Naive thymus-derived CD4-positive, alpha-beta T cell (primary cell): ENCODE measurements around the gene RERE. TPM values are rescaled to one million over a fixed set of nuclear protein-coding genes. Genes with fewer than 3 reads are reported as not detected.
A peak's percentile ranks its signal among the peaks of the same experiment; 100 is the strongest.

Experiments
- ATAC-seq: fragments of 150-1000 bp; cut with Tn5 transposase; 2 replicates; pipeline ENCODE4 v1.10.0; 2021; ENCODE audit warnings: mild to moderate bottlenecking, moderate library complexity
- CTCF ChIA-PET: fragments of 350-600 bp; sonication (Branson Sonifier 250); formaldehyde crosslinking; loops from one replicate; lab custom pipeline; 2021; ENCODE audit warnings: antibody characterized with exemption; lab: Charles Lee
- POLR2A ChIA-PET: fragments of 350-600 bp; sonication (Branson Sonifier 250); formaldehyde crosslinking; loops from one replicate; lab custom pipeline; 2021; ENCODE audit warnings: antibody characterized with exemption, inconsistent platforms; lab: Charles Lee
- DNase-seq, 9 donors: peaks; one replicate each; pipeline versions ENCODE4 v3.0.0 to v3.0.0-alpha.2; 2020 to 2022; ENCODE audit warnings: mixed read lengths in 1 of 9
- H3K27ac ChIP-seq: one replicate; pipeline ENCODE4 v1.7.0; 2013; ENCODE audit warnings: mild to moderate bottlenecking, low read depth, low read length, moderate library complexity
- H3K27me3 ChIP-seq, 2 donors: one replicate each; pipeline ENCODE4 v1.7.0; 2013; ENCODE audit warnings: low read length in 2 of 2, mild to moderate bottlenecking in 2 of 2, moderate library complexity in 2 of 2; ENCODE audit not compliant: control insufficient read depth in 2 of 2, insufficient read depth in 2 of 2
- H3K36me3 ChIP-seq, 3 experiments: 1 replicate in 2 of 3; 2 replicates in 1 of 3; pipeline ENCODE4 v1.7.0; 2013; ENCODE audit warnings: low read length in 3 of 3, mild to moderate bottlenecking in 3 of 3, moderate library complexity in 1 of 3; ENCODE audit not compliant: insufficient read depth in 3 of 3, control insufficient read depth in 2 of 3
- H3K4me1 ChIP-seq, 2 donors: one replicate each; pipeline ENCODE4 v1.7.0; 2013; ENCODE audit warnings: low read length in 2 of 2, mild to moderate bottlenecking in 2 of 2, moderate library complexity in 1 of 2; ENCODE audit not compliant: control insufficient read depth in 2 of 2, insufficient read depth in 2 of 2
- H3K4me3 ChIP-seq: 2 replicates; pipeline ENCODE4 v1.7.0; 2013; ENCODE audit warnings: mild to moderate bottlenecking, low read length
- H3K9me3 ChIP-seq, 3 experiments: 1 replicate in 2 of 3; 2 replicates in 1 of 3; pipeline ENCODE4 v1.7.0; 2013; ENCODE audit warnings: low read length in 3 of 3; ENCODE audit not compliant: control insufficient read depth in 2 of 3
- H3K27ac Mint-ChIP-seq, 9 donors: one replicate each; pipeline ENCODE4 v1.8.0; 2020 to 2022; ENCODE audit warnings: mixed read lengths in 9 of 9, mild to moderate bottlenecking in 8 of 9, moderate library complexity in 5 of 9, inconsistent platforms in 2 of 9
- H3K27me3 Mint-ChIP-seq, 5 donors: one replicate each; pipeline ENCODE4 v1.8.0; 2021 to 2022; ENCODE audit warnings: mixed read lengths in 5 of 5, mild to moderate bottlenecking in 1 of 5
- H3K36me3 Mint-ChIP-seq, 5 donors: one replicate each; pipeline ENCODE4 v1.8.0; 2020 to 2022; ENCODE audit warnings: mixed read lengths in 5 of 5, mild to moderate bottlenecking in 3 of 5, inconsistent platforms in 1 of 5
- H3K4me1 Mint-ChIP-seq, 7 donors: one replicate each; pipeline ENCODE4 v1.8.0; 2020 to 2022; ENCODE audit warnings: mixed read lengths in 7 of 7, mild to moderate bottlenecking in 3 of 7, inconsistent platforms in 1 of 7
- H3K4me3 Mint-ChIP-seq, 10 donors: one replicate each; pipeline ENCODE4 v1.8.0; 2020 to 2022; ENCODE audit warnings: mild to moderate bottlenecking in 10 of 10, mixed read lengths in 10 of 10, moderate library complexity in 6 of 10, inconsistent platforms in 2 of 10
- H3K9me3 Mint-ChIP-seq, 11 donors: one replicate each; pipeline ENCODE4 v1.8.0; 2020 to 2022; ENCODE audit warnings: mixed read lengths in 11 of 11, mild to moderate bottlenecking in 4 of 11, inconsistent platforms in 1 of 11, moderate library complexity in 1 of 11
- intact Hi-C, 2 donors: fragments of 100-400 bp; cut with micrococcal nuclease; formaldehyde crosslinking; loops; one replicate each; pipeline ENCODE4 v1.15.1; 2023
- polyA plus RNA-seq, 2 donors: library from polyadenylated mRNA; unstranded; fragments of 300-500 nt; fragmentation: Illumina TruSeq; gene quantifications; one replicate each; pipeline ENCODE4 v1.2.3, GENCODE V29; 2021
- total RNA-seq, 6 experiments: library from RNA in 5 of 6; stranded (reverse) in 5 of 6; gene quantifications; 1 replicate in 5 of 6; 2 replicates in 1 of 6; pipeline ENCODE4 v1.2.3 and lab custom pipeline; 2021 to 2026

The RERE gene
- total and polyA plus RNA-seq, 7 experiments from 2014 or later = 7.3 to 114 (median 106) TPM

DNA sequence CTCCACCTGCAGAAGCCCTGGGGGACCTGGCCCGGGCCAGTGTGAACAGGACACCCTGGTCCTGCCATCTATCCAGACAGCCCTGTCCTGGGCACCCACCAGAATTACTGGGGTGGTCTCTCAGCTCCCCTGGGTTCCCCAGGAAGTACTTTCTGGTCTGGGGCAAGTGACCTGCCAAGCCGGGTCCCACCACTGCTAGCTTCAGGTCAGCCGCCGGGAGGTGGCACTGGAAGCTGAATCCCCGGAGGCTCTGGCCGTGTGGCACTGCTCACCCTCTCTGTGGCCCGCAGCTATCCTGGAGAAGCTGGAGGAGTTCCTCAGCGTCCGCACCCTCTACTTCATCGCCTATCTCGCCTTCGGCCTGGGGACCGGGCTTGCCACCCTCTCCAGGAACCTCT lies 478.2 kb downstream of the RERE start:
- peaks cover 0 to 31% (median 13%) of the 10 kb centered on the region in 5 donors for H3K36me3 Mint-ChIP-seq
- H3K27ac ChIP-seq = no peak overlapping the region
- no peaks in the 10 kb centered on the region for H3K36me3 ChIP-seq
- H3K4me1 Mint-ChIP-seq = no peaks in the 10 kb centered on the region
- DNase-seq (no peak), ATAC-seq (no peak)
- POLR2A ChIA-PET = interaction anchor here (0.7 kb wide), 1 partner anchor 1819 kb away, joined by 3 read pairs; no protein-coding TSS in a partner anchor
- H3K4me1 ChIP-seq = no peaks in the 10 kb centered on the region
- no peak overlapping the region for H3K27ac Mint-ChIP-seq
- intact Hi-C loops = no loop called here
- H3K27me3 ChIP-seq = no peaks in the 10 kb centered on the region
- H3K4me3 Mint-ChIP-seq = no peak overlapping the region
- no peak overlapping the region for H3K4me3 ChIP-seq
- H3K9me3 ChIP-seq = no peaks in the 10 kb centered on the region
- H3K9me3 Mint-ChIP-seq = peaks cover 0 to 9% (median 2%) of the 10 kb centered on the region in 11 donors
- H3K27me3 Mint-ChIP-seq = no peaks in the 10 kb centered on the region
- CTCF ChIA-PET = no interaction called here

DNA sequence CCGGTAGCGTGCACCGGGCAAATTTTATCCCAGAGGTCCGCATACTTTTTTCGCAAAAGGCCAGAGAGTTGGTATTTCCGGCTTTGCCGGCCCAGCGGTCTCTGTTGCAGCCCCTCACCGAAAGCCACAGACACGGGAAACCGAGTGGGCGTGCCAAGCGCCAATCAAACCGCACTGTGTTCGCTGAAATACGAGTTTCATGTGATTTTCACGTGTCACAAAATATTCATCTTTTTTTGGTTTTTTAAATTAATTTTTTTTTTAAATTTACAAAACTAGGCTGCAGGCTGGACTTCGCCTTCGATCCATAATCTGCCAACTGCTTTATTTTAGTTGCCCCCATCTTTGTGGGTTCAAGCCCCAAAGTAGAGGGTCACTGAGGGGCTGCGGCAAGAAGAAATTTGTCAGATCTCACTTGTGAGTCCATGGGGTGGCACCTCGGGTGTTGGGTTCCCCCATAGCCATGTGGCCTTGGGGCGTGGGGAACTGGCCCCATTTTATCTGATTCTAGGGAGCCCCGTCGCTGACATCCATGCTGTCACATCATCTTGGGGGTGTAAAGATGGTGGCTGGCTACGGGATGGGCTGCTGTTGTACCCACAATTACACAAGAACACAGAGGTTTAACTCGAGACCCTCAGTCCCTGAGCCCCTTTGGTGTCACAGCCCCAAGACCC lies 478.8 kb downstream of the RERE start:
- no peak overlapping the region for H3K27ac Mint-ChIP-seq
- H3K9me3 Mint-ChIP-seq = peaks cover 0 to 9% (median 2%) of the 10 kb centered on the region in 11 donors
- peaks cover 0 to 37% (median 13%) of the 10 kb centered on the region in 5 donors for H3K36me3 Mint-ChIP-seq
- H3K36me3 ChIP-seq = no peaks in the 10 kb centered on the region
- no peak for ATAC-seq
- no peak overlapping the region for H3K4me3 Mint-ChIP-seq
- intact Hi-C loops = no loop called here
- no peaks in the 10 kb centered on the region for H3K27me3 ChIP-seq
- H3K4me1 Mint-ChIP-seq = no peaks in the 10 kb centered on the region
- POLR2A ChIA-PET = no interaction called here
- no peaks in the 10 kb centered on the region for H3K4me1 ChIP-seq
- H3K27me3 Mint-ChIP-seq = no peaks in the 10 kb centered on the region
- H3K27ac ChIP-seq = no peak overlapping the region
- no peak overlapping the region for H3K4me3 ChIP-seq
- DNase-seq = no peak
- H3K9me3 ChIP-seq = no peaks in the 10 kb centered on the region
- CTCF ChIA-PET = no interaction called here

DNA sequence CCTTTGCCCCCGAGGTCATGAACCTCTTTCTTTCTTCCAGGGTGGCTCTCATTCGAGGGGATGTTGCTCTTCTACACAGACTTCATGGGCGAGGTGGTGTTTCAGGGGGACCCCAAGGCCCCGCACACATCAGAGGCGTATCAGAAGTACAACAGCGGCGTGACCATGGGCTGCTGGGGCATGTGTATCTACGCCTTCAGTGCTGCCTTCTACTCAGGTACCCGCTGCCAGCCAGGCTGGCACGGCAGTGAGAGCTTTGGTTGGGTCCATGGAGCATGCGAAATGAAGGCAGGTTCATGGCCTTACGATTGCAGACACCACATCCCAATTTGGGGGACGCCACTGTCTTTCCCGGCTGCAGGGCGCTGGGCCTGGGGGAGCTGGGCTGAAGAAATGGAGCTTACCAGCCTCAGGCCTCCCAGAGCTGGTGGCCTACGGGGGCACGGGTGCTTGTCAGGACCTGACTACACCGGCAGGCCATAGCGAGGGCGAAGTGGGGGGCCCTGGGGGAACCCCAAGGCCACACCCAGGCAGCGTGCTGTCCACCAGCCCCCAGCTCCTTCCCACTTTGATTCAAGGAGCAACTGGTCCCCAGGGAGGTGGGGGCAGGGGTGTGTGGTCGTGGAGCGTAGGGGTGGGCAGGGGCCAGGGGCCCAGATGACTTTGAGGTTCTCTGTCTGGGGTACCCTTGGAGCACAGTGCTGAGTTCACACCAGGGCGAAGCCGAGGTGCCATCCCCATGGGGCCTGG lies 479.5 kb downstream of the RERE start:
- H3K4me3 Mint-ChIP-seq = no peak overlapping the region
- Histone ChIP-seq H3K36me3 (no peaks in the 10 kb centered on the region), H3K27ac (no peak overlapping the region), H3K27me3 (no peaks in the 10 kb centered on the region), H3K9me3 (no peaks in the 10 kb centered on the region), H3K4me1 (no peaks in the 10 kb centered on the region), H3K4me3 (no peak overlapping the region)
- POLR2A ChIA-PET = no interaction called here
- H3K4me1 Mint-ChIP-seq = no peaks in the 10 kb centered on the region
- H3K9me3 Mint-ChIP-seq = peaks cover 0 to 9% (median 2%) of the 10 kb centered on the region in 11 donors
- DNase-seq = no peak
- CTCF ChIA-PET = no interaction called here
- peaks cover 0 to 39% (median 13%) of the 10 kb centered on the region in 5 donors for H3K36me3 Mint-ChIP-seq
- H3K27ac Mint-ChIP-seq = no peak overlapping the region
- ATAC-seq = no peak
- intact Hi-C loops = no loop called here
- no peaks in the 10 kb centered on the region for H3K27me3 Mint-ChIP-seq

DNA sequence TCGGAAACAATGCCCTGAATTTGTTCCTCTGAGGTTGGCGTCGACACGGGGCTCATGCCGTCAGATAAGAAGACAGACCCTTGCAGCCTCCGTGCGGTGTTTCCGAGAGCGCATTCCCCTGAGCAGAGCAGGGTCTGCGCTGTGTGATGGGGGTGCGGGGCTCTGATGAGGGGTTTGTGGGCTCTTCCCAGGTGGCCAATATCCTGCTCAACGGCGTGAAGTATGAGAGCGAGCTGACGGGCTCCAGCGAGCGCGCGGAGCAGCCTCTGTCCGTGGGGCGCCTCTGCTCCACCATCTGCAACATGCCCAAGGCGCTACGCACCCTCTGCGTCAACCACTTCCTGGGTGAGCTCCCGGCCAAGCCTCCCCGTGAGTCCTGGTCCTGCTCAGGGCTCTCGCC lies 482.2 kb downstream of the RERE start:
- POLR2A ChIA-PET = no interaction called here
- no peaks in the 10 kb centered on the region for H3K36me3 ChIP-seq
- H3K4me3 Mint-ChIP-seq = no peak overlapping the region

DNA sequence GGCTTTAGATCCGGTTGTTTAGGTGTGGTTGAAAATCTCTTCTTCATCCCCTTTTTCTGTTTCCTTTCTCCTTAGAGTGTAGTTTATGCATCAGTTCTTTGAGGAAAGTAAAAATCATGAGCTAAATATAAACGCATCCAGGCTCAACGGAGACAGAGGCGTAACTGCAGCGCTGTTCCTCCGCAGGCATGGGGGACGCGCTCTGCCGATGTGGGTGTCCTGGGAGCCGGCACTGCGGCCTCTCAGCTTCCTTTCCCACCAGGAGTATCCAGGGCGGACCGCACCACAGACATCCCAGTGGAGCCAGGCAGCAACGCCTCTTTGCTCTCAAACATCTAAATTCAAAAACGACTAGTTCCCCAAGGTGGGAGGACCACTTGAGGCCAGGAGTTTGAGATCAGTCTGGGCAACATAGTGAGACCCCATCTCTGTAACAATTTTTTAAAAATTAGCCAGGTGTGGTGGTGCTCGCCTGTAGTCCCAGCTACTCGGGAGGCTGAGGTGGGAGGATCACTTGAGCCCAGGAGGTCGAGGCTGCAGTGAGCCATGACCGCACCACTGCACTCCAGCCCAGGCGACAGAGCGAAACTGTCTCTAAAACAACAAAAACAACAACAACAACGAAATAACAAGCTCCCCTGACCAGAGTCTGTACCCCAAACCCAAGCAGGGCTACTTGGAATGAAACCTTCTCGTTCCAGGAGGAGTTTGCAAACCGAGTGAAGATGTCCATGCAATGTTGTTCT lies 483.2 kb downstream of the RERE start:
- no peaks in the 10 kb centered on the region for H3K9me3 ChIP-seq
- H3K27me3 ChIP-seq = no peaks in the 10 kb centered on the region
- H3K27ac ChIP-seq = no peak overlapping the region
- H3K36me3 ChIP-seq = no peaks in the 10 kb centered on the region
- CTCF ChIA-PET = interaction anchor here (1.2 kb wide), 1 partner anchor 16 kb away, joined by 3 read pairs; no protein-coding TSS in a partner anchor
- H3K4me1 ChIP-seq = no peaks in the 10 kb centered on the region
- POLR2A ChIA-PET = interaction anchor here (0.7 kb wide), 1 partner anchor 13 kb away, joined by 3 read pairs; no protein-coding TSS in a partner anchor
- Mint-ChIP-seq H3K9me3 (peaks cover 0 to 9% (median 2%) of the 10 kb centered on the region in 11 donors), H3K27ac (peak overlapping the region in 1 of 9 donors; percentile 62), H3K36me3 (peaks cover 0 to 29% (median 7%) of the 10 kb centered on the region in 5 donors), H3K4me3 (no peak overlapping the region), H3K27me3 (no peaks in the 10 kb centered on the region), H3K4me1 (no peaks in the 10 kb centered on the region)
- no peak overlapping the region for H3K4me3 ChIP-seq
- intact Hi-C loops = no loop called here
- ATAC-seq (no peak), DNase-seq (no peak)

More for the DNA sequence above, 482.2 kb downstream of the RERE start:
- H3K9me3 ChIP-seq = no peaks in the 10 kb centered on the region
- peaks cover 0 to 34% (median 13%) of the 10 kb centered on the region in 5 donors for H3K36me3 Mint-ChIP-seq
- H3K4me1 ChIP-seq = no peaks in the 10 kb centered on the region
- no peak overlapping the region for H3K27ac ChIP-seq
- peaks cover 0 to 9% (median 2%) of the 10 kb centered on the region in 11 donors for H3K9me3 Mint-ChIP-seq
- ATAC-seq (no peak), DNase-seq (no peak)
- CTCF ChIA-PET = no interaction called here
- no peak overlapping the region for H3K4me3 ChIP-seq
- H3K27me3 Mint-ChIP-seq = no peaks in the 10 kb centered on the region
- H3K27me3 ChIP-seq = no peaks in the 10 kb centered on the region
- no peaks in the 10 kb centered on the region for H3K4me1 Mint-ChIP-seq
- intact Hi-C loops = no loop called here
- H3K27ac Mint-ChIP-seq = peak overlapping the region in 1 of 9 donors; percentile 20

DNA sequence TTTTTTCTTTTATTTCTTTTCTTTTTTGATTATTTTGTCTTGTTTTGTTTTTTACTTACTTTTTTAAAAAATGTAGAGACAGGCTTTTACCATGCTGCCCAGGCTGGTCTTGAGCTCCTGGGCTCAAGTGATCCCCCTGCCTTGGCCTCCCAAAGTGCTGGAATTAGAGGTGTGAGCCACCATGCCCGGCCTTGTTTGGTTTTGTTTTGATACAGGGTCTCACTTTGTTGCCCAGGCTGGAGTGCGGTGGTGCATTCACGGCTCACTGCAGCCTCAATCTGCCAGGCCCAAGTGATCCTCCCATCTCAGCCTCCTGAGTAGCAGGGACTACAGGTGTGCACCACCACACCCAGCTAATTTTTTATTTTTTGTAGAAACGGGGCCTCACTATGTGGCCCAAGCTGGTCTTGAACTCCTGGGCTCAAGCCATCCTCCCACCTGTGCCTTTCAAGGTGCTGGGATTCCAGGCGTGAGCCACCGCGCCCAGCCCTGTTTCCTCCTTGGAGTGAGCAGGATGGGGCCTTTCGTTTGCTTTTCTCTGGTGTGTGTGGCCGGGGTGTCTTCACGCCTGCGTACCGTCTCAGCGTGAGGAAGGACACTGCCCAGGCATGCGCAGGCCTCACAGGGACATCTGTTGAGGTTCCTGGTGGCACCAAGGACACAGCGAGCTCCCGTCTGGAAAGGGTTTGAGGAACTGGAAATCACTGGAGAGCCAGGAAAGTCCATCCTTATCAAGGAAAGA lies 484.0 kb downstream of the RERE start:
- Histone ChIP-seq H3K36me3 (no peaks in the 10 kb centered on the region), H3K4me1 (no peaks in the 10 kb centered on the region), H3K4me3 (no peak overlapping the region), H3K9me3 (no peaks in the 10 kb centered on the region), H3K27me3 (no peaks in the 10 kb centered on the region), H3K27ac (no peak overlapping the region)
- Mint-ChIP-seq H3K9me3 (peaks cover 0 to 9% (median 2%) of the 10 kb centered on the region in 11 donors), H3K4me3 (no peak overlapping the region), H3K36me3 (peaks cover 0 to 34% (median 7%) of the 10 kb centered on the region in 5 donors), H3K27me3 (no peaks in the 10 kb centered on the region), H3K27ac (no peak overlapping the region), H3K4me1 (peaks cover 0 to 2% (median 0%) of the 10 kb centered on the region in 7 donors)
- POLR2A ChIA-PET = interaction anchor here (0.6 kb wide), 1 partner anchor 135 kb away, joined by 8 read pairs; no protein-coding TSS in a partner anchor
- ATAC-seq = no peak
- intact Hi-C loops = no loop called here
- DNase-seq = no peak
- CTCF ChIA-PET = interaction anchor here (1.2 kb wide), 1 partner anchor 16 kb away, joined by 3 read pairs; no protein-coding TSS in a partner anchor
